Dedifferentiated amniotic fluid mesenchymal stem cell (primary cell): Measurements from ENCODE around the gene TMEM266.

ENCODE experiments used
- DNase-seq: peaks from one replicate; pipeline ENCODE4 v3.0.0-alpha.2; 2016; ENCODE audit errors: extremely low spot score

Gene TMEM266

DNA sequence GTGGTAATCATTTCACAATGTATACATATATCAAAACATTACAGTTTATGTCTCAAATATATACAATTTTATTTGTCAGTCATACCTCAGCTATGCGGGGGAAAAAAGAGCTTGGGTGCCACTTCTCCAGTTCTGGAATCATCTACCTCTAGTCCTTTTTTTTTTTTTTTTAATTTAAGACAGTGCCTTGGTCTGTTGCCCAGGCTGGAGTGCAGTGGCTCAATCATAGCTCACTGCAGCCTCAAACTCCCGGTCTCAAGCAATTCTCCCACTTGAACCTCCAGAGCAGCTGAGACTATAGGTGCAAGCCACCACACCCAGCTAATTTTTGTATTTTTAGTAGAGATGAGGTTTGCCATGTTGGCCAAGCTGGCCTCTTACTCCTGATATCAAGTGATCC, 67.4 kb downstream of the TMEM266 start:
- DNase-seq = no peak

DNA sequence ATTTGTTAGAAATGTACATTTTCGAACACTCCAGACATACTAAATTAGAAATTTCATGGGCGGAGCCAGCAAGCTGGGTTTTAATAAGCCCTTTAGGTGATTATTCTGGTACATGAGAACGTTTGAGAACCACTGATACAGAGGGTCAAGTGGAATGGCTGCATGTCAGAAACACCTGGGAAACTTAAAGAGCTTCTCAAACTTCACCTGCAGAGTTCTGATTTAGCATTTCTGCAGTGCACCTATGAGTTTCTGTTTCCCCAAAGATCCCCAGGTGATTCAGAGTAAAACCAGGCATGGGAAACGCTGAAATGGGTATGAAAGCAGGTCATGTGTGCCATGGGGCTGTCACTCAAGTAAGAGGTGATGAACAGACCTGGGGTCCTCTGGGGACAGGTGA, 68.1 kb downstream of the TMEM266 start:
- DNase-seq = no peak

DNA sequence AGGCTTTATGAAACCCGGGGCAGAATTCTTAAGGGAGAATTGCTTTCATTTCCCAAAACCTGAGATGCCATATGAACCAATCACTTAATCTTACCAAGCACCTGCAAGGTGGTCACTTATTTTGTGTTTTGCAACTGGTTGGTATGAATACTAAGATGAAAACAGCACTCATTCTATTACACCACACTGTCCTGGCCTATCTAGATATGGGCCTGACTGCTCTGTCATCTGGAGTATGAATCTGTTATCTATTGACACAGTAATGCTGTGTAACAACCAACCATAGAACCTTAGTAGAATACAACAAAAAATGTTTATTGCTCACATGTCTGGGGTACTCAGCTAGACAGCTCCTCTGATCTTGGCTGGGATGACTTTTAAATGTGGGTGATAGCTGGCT, 74.8 kb downstream of the TMEM266 start:
- no peak for DNase-seq

DNA sequence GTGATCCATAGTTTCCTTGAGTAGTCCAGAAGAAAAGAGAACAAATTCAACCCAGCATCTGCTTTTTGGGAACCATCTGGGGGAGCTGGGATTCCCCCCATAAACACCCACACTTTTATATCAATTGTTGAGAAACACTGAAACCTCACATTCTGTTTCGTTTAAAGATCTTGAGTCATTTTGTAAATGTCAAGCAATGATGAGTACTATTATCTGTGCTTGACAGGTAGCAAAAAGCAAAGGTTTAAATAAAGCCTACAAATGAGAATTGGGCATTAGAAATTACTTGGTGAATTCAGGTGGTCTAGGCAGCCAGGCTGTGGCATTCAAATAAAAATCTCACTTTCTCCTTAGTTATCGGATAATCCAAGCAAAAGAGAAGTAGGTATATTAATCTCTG, 75.7 kb downstream of the TMEM266 start:
- DNase-seq = no peak

DNA sequence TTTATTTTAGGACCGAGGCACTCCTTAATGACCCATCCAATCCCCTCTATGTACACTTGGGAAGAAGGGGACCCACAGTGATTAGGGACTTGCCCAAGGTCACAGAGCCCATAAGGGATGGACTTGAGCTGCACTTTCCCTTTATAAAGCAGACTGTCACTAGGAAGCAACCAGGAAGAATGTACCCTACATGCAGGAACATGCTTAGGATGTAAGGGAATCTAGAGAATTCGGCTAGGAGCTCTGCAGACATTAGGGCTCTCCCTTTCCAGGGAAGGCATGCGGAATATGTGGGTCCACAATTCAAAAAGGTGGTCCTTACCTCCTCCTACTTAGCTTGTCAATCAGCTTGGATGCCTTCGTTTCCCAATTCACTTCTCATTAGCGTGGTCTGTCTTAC, 78.7 kb downstream of the TMEM266 start:
- DNase-seq = no peak

DNA sequence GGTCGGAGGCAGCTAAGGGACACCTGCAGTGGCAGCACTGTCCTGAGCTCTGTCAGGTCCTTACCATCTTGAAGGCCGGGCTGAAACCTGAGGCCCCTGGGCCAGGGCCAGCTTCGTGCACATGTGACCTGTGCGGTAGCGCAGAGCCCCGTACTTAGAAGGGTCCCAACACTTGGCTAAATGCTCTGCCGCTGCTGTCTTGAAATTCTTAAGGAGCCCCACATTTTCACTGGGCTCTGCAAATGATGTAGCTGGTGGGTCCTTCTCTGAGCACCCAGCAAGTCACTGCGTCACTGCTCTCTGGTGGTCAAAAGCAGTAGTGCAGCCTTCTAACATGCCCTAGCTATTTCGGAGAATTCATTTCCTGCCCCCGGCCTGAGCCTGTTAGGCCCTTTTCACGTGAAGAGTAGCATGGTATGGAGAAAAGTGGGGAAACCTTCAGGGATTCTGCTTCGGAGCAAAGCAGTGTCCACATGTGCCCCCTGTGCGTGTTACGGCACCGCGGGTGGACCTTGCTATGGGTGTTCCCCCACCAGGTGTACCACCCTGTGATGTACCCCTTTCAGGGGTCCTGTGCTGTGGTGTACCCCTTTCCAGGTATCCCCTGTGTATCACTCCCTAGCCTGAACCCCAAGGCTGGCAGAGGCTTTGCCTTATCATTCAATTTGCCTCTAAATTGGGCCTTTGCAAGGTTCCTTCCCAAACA, 79.7 kb downstream of the TMEM266 start:
- DNase-seq = peak; percentile 56

DNA sequence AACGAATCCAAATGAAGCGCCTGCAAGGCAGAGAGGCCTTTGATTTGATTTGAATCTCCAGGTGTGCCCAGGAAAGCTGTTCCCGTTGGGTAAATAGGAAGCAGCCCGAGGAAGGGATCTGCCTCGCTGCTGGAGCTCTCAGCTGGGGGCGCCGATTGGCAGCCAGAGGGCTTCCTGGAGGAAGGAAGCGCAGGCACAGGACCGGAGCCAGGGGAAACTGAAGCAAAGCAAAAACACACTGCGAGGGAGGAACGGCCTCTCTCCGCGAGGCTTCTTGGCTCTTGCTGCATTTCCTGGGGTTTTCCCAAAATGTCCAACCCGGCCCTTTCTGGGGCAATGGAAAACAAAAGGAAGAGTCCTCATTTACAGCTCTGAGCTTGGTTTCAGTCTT, 80.3 kb downstream of the TMEM266 start:
- no peak for DNase-seq

DNA sequence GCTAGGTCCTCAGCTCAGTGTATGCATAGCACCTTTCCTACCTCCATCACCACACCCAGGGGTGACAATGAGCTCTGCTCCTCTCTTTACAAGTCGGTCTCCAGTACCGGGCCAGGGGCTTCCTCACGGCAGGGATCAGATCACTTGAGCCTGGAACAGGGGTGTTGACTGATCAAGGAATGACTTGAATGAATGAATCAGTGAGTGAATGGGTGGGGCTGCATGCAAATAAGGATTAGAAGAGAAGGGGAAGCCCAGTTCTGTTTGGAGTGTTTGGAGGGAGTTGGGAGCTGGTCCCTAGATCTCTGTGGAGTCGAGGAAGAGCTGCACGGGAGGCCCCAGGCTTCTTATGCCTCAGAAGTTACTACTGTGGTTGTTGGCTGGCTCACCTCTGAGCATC, 87.0 kb downstream of the TMEM266 start:
- no peak for DNase-seq

DNA sequence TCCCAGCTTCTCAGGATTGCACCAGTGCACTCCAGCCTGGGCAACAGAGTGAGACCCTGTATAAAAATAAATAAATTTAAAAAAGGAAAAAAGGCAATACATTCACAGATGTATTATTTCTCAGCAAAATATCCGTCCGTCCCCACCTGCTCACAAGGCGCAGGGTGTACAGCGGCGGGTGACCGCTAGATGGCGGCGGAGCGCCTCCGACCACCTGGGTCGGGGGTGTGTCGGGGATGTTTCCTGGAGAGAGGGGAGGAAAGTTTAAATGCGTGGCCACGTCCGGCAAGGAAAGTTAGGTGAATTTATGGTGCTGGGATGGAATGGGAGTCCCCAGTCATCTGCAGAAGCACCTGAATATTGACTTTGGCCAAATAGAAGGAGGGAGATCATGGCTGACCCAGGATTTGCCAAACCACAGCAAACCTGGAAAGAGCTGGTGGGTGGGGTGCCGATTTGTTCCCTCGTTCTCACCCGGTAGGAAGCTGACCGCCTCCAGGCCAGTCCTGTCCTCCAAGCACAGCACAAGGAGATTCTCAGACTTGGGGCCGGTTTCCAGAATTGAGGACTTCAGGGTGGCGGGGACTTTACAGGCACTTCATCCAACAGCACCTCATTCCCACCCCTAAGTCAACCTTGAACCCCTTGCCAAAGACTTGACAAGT, 88.3 kb downstream of the TMEM266 start:
- no peak for DNase-seq

DNA sequence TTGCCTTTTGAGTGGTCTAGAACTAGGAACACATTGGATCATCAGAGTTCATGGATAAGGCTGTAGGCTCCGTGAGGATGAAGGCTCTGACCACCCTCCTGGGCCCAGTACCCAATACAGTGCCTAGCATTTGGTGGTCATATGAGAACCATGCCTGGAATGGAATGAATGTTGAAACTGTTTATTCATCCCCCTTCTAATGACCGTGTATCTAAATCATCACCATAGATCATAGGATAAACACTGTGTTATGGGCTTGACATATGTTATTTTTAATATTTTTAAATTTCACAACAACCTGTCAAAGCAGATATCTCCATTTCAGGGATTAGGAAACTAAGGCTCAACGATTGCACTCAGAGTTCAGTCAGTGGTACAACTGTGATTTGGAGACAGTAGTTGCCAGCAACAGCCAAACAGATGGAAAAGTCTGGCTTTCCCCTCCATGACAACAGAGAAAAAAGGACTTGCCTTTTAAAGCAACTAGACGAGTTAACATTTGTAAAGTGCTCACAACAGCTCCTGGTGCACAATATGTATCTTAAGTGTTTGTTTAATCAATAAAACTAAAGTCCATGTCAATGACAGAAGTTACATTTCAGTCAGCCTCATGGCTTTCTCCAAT, 89.6 kb downstream of the TMEM266 start:
- no peak for DNase-seq

DNA sequence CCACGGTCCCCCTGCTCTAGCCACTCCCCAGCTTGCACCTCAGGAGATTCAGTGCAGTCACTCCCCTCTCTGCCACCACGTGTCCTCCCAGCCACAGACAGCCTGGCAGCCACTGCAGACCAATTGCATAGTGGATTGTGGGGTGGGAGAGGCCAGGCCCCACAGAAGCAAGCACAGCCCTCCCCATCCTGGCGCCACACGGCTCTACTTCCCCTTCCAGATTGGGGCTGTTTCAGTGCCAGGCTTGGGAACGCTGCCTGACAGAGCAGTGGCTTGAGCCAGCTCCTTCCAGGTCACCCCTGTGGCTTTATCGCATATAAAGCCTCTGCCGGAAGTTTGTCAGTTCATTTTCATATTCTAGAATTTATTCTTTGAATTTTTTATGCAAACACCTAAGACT, 90.7 kb downstream of the TMEM266 start:
- DNase-seq = no peak

DNA sequence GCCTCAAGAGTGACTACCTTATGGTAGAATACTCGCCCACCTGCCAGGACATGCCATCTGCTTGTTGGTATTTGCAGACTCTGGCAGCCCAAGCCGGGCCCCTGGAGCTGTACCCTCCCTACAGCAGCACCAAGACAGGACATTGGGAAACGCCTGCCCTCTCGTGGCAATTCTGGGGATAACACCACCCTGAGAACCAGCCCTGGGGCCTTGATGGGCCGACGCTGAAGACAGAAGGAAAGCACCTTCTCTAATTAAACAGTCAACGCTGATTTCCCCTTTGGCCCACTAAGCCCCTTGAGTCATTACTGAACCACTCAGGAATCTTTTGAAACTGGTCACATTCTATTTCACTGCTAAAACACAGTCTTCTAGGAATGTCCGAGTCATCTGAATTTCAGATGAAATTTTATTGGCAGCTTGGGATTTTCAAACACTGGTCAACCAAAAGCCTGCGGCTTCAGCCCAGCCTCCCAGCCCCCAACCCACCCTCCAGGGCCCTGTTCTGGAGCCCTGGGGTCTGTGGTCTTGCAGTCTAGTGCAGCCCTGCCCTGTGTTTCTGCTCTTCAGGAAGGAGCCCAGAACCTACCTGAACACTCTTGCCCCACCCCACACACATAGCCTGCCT, 91.3 kb downstream of the TMEM266 start:
- DNase-seq = peak; percentile 73

DNA sequence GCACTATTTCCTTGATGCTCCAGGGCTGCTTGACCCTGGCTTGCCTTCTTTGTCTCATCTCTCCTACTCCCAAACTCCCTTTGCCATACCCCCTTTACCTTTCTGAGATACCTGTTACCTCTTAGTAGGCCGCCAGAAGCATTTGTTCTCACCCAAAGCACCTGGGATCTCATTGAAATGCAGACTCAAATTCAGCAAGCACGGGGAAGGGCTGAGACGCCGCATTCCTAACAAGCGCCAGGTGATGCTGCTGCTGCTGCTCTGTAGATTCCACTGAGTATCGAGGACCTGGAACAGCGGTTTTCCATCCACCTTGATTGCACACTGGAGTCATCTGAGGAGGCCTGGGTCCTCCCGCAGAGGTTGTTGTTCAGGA, 91.8 kb downstream of the TMEM266 start:
- DNase-seq = no peak

DNA sequence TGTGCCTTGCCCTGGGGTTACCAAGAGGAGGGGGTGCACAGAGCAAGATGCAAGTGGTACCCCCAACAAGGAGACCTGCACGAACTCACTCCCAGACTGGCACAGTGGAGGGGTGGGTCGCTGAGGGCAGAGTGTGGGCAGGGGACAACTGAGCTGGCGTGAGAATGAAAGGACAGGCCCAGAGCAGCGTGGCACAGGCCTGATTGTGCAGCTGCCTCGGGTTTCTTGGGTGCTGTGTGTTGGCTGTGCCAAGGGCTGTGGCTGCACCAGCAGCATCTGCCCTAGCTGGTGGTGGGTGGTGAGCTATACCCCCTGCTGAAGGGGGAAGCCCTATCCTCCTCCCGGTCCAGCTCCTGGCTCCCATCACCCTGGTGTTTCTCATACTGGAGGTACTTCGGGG, 92.4 kb downstream of the TMEM266 start:
- DNase-seq = no peak

DNA sequence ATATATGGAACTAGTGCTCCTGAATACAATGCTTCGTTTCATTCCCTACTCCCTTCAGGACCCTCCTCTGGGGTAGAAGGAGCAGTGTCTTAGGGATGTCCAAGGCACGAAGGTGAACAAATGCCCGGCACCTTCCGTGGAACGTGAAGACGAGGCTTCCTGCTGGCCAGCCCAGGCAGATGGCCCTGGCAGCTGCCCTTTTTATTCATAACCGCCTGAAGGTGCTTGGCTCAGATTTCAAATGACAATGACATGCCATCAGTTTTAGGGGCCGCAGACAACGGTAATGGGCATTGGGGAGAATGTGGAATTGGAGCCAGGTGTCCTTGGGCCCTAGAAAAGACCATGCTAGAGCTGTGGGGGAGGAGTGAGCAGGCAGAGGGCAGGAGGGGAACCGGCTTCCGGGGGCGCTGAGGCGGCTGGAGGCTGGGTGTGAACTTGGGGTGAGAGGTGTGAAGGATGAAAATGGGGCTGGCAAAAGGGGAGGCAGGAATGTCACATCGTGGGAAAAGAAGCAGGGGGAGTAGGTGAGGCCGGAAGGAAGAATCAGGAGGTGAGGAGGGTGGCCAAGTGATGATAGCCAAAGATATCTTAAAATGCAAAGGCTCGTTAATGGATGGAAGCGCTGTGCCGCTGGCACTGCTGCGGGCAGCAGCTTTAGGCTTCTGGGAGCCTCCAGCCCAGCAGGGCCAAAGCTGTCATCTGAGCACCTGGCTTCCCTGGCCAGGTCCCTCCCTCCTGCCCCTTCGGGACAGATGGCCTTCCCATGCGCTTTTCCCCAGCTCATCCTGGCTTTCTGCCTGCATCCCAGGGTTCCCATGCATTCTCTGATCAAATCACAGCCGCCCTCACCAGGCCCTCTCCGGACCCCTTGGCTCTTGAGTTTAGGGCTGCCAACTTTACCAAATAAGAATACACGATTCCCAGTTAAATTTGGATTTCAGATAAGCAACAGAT, 93.7 kb downstream of the TMEM266 start:
- no peak for DNase-seq

DNA sequence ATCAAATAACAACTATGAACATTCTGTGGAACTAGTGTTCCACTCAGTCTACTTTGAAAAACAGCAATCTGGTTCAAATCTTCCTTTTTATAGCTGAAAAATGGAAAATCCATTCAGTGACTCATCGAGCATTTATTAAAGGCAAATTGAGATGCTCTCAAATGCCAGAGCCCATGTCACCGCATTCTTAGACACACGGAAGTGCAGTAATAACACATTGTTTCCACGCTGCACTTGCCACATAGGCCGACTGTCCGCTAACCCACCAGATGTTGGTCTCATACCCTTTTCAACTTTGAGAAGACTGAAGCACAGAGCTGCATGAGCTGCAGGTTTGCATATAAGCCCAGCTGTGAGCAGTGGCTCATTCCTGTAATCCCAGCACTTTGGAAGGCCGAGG, 95.9 kb downstream of the TMEM266 start:
- peak; percentile 42 for DNase-seq

DNA sequence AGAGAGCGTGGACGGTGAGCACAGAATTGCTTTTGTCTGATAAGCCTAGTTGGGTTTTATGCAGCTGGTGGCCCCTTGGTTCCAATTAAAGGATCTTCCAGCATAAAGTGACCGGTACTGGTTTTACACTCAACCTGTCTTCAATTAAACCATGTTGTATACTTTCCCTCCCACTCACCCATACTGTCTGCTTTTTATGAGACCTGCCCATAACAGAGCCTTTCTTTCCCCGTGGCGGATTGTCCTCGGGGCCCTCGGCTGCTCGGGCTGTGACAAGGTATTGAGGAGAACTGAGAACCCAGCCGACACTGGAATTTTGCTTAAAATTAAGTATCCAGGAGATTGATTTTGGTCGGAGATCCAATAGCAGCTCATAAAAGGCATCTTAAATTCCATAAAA, 98.4 kb downstream of the TMEM266 start:
- DNase-seq = no peak

DNA sequence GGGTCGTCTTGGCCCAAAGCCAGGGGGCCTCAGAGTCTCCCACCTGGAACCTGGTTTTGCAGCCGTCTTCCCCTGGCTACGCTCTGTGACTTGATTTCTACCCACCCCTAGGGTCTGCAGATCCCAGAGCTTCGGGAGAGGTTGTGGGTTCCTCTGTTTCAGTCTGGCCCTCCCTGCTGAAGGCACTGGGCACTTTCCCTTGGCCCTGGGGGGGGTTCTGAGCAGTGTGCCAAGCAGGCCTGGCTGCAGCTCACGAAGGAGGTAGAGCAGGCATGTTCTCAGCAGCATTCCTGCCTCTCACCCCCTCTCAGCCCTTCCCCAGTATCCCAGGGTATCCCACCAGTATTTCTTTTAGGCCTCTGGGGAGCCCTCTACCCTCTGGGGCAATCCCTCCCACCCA, 99.0 kb downstream of the TMEM266 start:
- DNase-seq = no peak

DNA sequence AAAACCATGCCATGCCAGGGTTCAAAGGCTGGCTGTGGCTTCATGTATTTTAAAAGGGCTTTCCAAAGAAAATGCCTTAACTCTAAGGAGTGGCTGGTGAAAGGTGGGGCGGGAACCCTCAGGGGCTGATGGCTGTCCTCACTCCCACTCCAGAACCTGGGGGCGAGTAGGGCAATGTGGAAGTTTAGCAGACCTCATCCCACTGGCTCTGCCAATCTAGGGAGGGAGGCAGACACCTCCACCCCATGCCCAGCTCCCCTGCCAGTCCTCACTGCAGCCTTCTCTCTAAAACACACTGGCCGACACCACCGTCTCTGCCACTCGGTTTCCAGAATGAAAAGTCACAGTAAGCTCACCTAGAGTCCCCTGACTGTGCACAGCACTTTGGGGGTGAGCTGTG, 99.5 kb downstream of the TMEM266 start:
- no peak for DNase-seq

DNA sequence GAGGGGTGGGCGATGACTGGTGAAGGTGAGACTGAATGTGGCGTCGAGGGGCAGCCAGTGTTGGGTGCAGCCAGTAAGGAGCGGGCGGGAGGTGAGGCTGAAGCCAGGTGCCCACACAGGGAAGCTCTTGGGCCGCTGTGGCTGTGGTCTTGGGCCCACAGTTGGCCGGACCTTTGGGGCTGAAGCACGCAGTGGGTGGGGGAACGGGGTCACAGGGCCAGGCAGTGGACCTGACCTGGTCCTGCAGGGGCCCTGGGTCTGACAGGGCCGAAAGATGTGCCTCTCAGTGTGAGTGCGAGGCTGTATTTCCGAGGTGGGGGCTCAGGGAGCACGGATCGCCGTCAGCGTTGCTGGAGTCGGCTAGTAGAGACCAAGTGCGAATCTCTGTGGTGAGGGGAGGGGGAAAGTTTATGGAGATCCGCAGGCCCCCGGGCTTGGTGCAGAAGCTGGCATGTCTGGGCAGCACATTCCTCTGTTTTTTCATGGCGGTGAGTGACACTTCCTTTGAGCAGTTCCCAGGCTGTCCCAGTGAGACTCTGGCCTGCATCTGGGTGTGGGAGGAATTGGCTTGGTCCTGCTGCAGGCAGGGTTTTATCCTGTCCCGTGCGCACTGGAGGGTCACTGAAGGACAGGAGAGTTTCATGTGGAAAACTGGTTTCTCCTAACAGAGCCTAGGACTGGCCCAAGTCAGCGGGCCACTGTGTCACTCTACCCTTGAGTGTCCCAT, 100.8 kb downstream of the TMEM266 start:
- DNase-seq = no peak
